ENCODE data around the gene TM9SF2.

The TM9SF2 gene

DNA sequence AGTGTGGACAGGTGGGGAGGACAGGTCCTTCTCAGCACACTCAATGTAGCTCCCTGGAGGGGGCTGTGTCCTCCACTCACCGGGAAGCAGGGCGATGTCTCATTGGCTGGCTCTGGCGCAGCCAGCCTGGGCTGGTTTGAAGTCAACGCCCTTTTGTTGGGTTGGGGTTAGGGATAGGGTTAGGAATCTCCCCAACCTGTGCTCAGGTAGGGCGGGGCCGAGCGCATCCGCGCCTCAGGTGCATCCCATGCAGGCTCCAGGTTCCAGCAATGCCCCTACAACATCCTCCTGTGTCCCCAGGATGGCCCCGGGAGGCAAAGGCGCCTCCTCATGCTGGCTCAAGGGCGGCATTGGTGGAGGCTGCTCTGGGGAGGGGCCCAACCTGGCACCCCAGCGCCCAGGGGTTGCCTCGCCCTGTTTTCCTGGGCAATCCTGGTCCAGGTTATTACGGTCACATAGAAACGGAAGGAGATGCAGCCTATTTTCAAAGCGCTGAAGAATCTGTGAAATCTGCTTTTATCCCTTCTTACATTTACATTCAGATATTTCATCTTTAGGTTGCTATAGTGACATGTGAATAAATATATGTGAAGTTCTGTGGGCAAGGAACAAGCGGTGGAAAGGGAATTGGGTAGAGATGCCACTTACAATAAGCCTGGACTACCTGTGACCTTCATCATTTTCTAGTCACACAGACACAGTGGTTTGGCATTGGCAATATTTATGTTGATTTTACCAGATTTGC lies 74.3 kb downstream of the TM9SF2 start:
- no peak for DNase-seq (ENCODE audit: low read depth in 4 of 4, low spot score in 1 of 4)

DNA sequence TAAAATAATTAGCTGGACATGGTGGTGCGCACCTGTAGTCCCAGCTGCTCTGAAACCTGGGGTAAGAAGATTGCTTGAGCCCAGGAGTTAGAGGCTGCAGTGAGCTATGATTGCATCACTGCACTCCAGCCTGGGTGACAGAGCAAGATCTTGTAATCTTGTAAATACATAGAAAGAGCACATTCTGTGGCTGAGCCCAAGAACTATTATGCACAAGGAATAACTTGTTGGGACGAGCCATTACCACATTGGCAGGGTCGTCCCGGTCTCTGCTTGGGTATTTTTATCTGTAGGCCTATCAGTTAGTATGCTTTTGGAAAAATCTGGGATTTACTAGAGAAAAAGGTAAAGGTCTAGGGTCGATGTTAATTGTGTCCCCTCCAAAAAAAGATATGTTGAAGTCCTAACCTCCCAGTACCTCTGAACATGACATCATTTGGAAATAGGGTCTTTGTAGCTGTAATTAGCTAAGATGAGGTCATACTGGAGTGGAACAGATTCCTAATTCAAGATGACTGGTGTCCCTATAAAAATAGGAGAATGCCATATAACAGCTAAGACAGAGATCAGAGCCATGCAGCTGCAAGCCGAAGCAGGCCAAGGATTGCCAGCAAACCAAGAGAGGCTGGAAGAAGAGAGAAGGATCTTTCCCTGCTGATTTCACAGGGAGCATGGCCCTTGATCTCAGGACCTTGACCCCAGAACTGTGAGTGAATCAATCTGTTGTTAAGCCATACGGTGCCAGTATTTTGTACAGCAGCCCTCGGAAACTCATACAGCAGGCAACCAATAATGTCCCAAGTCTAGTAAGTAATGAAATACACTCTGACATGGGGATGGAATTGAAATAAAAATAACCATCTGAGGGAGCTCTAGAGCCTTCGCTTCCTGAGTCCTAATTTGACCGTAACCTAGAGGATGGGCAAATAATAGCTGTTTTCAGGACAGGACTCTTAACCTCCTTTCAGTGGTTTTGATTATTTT lies 77.0 kb downstream of the TM9SF2 start:
- DNase-seq (ENCODE audit: low read depth in 4 of 4, low spot score in 1 of 4): no peak

DNA sequence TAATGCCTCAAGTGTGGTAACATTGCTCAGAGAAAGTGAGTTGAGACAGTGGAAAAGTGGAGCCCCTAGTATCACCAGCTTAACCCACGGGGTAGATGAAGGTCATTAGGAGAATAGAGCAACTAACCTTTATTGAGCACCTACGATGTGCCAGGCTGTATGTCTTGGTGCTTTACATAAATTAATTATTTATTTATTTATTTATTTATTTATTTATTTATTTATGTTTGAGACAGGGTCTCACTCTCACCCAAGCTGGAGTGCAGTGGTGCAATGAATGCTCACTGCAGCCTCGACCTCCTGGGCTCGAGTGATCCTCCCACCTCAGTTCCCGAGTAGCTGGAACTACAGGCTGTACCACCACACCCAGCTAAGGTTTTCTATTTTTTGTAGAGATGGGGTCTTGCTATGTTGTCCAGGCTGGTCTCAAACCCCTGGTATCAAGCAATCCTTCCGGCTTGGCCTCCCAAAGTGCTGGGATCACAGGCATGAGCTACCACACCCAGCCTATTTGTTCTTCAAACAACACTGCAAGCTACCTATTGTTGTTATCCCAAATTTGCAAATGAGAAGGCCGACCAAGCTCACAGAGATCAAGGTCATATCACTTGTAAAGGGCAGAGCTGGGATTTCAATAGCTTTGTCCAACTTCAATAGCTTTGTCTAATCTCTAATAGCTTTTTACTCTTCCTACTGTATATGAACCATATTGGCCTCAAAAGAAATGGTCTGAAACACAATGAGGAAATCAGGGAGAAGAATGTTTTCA lies 79.4 kb downstream of the TM9SF2 start:
- DNase-seq (ENCODE audit: low read depth in 4 of 4, low spot score in 1 of 4): no peak

DNA sequence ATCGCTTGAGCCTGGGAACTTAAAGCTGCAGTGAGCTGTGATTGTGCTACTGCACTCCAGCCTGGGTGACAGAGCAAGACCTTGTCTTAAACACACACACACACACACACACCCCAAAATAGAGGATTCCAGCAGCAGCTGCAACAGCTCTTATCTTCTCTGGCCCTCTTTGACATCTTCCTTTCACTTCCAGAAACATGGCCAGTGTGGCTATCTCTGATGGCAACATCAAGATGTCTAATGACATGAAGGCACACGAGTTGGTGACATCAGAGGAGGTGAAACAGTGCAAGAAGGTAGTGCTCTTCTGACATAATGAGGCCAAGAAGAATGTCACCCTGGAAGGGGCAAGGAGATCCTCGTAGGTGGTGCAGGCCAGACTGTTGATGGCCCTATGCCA lies 81.2 kb downstream of the TM9SF2 start:
- DNase-seq (ENCODE audit: low read depth in 4 of 4, low spot score in 1 of 4): no peak

DNA sequence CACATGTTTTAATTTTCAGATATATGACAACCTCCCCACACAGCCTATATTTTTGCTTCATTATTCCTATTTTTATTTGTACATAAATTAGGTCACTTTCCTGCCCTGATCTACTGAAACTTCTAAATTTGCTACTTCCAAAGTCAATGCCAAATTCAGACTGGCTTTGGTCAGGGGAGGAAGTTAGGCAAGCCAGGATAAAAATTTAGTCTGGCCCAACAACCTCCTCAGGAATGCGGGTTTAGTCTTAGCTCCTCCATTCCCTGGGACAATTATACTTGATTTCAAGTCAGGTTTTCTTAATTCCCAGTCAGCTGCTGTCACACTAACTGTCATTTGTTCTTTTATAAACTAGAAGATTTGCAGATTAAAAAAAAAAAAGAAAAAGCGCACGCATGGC lies 84.3 kb downstream of the TM9SF2 start:
- DNase-seq (ENCODE audit: low read depth in 4 of 4, low spot score in 1 of 4): no peak

DNA sequence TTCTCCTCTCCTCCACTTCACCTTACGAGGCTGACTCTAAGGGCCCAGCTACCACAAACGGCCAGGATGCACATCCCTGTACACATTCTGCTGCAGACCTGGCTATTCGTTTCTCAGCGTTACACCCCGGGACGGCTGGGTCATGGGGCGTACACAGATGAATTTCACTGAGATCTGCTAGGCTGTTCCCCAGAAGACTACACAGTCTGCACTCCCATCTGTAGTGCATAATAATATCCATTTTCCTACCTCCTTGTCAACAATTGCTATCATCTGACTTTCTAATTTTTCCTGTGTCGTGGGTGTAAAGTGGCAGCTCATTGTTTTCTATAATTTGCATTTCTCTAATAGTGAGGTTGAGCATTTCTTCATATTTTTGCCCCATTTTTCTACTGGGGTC lies 85.7 kb downstream of the TM9SF2 start:
- no peak for DNase-seq (ENCODE audit: low read depth in 4 of 4, low spot score in 1 of 4)

DNA sequence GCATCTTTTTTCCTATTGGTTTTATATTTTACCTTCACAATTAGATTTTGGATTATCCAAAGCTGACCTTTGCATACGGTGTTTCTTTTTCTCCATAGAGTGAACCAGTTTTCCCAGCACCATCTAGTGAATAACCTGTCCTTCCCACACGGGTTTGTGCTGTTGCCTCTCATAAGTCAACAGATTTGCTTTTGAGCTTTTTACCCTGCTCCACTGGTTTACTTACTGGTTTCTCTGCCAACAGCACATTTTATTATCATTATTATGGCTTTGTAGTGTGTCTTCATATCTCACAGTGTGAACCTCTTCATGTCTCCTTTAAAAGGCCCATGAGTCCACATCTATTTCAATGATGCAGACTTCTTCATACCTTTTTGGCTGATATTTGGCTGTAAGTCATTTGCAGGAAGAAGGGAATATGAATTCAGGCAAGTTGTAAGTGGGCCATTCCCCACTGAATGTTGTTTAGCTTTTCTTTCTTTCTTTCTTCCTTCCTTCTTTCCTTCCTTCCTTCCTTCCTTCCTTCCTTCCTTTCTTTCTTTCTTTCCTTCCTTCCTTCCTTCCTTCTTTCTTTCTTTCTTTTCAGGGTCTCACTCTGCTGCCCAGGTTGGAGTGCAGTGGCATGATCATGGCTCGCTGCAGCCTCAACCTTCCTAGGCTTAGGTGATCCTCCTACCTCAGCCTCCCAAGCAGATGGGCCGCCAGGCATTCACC lies 86.8 kb downstream of the TM9SF2 start:
- DNase-seq (ENCODE audit: low read depth in 4 of 4, low spot score in 1 of 4): no peak

DNA sequence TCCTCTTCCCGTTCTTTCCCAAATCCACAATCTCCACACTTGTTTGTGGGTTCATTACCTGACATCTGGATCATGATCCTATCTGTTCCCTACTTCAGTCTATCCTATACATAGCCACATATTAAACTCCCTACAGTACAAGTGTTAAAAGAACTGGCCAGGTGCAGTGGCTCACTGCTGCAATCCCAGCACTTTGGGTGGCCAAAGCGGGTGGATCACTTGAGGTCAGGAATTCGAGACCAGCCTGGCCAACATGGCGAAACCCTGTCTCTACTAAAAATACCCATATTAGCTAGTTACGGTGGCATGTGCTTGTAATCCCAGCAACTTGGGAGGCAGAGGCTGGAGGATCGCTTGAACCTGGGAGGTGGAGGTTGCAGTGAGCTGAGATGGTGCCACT lies 88.3 kb downstream of the TM9SF2 start:
- DNase-seq (ENCODE audit: low read depth in 4 of 4, low spot score in 1 of 4): no peak

DNA sequence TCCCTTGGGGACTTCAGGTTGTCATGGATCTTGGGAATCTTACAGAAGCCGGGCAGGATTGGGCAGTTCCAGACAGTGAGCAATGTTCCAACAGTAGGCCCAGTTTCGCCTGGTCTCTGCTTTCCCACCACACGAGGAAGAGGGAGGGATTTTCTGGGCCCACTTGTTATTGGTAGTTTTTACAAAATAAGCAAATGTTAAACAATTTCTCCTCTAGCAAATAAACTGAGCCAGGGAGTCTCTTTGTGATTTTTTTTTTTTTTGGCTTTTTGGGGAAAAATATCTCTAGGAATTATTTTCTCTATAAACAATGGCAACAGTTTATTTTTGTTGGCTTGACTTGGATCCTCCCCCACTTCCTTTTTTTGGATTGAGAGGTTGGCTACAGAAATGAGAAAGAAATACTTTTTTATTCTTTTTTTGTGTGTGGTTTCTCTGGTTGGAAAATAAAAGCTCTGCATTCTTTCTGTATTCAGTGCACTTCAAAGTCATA lies 89.3 kb downstream of the TM9SF2 start:
- DNase-seq (ENCODE audit: low read depth in 4 of 4, low spot score in 1 of 4): no peak

DNA sequence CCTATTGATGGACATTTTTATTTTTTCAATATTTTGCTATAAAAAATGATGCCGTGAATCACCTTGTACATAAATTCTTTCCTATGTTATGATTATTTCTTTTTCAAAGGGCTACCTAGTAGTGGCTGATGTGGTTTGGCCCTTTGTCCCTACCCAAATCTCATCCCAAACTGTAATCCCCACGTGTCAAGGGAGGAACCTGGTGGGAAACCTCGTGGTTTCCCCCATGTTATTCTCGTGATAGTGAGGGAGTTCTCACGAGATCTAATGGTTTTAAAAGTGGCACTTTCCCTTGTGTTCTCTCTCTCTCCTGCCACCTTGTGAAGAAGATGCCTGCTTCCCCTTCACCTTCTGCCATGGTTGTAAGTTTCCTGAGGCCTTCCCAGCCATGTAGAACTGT lies 94.9 kb downstream of the TM9SF2 start:
- DNase-seq (ENCODE audit: low read depth in 4 of 4, low spot score in 1 of 4): no peak

DNA sequence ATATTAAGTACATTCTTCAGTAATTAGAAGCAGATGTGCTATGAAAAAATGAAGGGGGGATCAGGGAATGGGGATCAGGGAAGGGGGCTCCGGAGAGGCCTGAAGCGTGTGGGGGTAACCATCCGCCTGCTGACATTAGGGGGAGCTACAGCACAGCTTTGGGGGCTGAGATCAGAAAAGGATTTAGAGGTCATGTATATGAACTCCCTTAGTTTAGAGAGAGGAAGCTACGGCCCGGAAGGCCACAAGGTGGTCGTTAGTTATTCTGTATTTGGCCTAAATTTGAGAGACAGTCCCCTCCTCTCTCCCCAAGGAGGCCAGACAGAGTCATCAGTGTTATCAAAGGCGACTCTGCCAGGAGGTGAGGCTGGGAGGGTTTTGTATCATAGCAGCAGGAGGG lies 99.0 kb downstream of the TM9SF2 start:
- DNase-seq (ENCODE audit: low read depth in 4 of 4, low spot score in 1 of 4): no peak

DNA sequence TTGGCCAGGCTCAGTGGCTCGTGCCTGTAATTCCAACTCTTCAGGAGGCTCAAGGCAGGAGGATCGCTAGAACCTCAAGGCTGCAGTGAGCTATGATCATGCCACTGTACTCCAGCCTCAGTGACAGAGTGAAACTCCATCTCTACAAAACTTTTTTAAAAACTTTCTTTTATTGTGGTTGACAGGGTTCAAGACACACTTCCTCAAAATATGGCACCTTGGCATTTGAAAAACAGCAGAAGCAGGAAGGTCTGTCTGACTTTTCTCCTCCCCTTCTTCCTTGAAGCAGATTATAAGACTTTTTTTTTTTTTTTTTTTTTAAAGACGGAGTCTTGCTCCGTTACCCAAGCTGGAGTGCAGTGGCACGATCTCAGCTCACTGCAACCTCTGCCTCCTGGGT lies 100.3 kb downstream of the TM9SF2 start:
- no peak for DNase-seq (ENCODE audit: low read depth in 4 of 4, low spot score in 1 of 4)

DNA sequence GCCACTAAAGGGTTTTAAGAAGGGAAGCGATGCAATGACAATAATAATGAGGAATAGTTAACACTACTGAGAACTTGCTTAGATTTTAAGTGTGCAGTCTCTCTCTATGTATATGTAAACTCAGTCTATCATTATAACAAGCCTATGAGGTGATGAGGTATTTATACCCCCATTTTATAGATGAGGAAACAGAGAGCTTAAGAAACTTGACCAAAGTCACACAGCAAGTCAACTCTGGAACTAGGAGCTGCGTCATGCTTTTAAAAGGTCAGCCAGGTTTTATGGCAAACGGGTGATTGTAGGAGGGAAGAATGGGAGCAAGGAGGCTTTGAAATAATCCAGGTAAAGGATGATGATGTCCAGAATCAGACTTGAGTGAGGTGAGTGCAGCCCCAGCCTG lies 103.4 kb downstream of the TM9SF2 start:
- no peak for DNase-seq (ENCODE audit: low read depth in 4 of 4, low spot score in 1 of 4)

DNA sequence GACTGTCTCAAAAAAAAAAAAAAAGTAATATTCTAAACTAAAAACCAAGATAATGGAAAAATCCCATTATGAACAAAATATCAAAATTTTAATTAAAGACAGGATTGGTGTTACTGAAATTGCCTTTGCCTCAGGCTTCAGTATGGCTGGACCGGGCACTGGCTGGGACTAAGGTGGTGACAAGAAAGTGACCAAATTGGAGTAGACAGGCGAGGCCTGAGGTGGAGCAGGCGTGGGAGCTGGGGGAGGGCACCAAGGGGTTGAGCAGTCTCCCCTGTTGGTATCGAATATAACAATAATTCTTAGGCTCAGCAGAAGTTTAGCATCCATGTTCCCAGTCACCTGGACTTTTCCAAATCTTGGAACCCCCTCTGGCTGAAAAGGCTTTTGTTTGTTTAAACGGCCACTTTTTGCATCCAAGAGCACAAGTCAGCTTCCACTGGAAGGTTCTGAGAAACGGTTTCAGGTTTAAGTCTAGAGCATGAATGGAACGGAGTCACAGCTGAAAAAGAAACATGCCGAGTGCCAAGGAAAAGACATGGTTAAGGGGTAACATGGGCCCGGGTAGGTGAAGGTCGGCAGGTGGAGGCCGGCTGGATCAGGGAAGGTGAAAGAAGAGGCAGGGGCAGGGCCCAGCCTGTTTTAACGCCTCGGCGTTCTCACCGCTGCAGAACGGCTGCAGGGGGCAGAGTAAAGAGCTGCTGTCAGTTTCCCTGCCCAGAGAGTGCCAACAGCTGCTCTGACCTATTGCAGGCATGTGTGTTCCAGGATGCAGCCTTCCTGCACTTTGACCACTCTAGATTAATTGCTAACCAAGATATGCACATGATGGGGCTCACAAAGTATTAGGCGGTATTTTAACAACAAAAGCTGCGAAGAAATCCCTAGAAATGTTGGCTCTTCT lies 104.4 kb downstream of the TM9SF2 start:
- peak; percentile 10 to 24 (median 16) for DNase-seq (ENCODE audit: low read depth in 4 of 4, low spot score in 1 of 4)

DNA sequence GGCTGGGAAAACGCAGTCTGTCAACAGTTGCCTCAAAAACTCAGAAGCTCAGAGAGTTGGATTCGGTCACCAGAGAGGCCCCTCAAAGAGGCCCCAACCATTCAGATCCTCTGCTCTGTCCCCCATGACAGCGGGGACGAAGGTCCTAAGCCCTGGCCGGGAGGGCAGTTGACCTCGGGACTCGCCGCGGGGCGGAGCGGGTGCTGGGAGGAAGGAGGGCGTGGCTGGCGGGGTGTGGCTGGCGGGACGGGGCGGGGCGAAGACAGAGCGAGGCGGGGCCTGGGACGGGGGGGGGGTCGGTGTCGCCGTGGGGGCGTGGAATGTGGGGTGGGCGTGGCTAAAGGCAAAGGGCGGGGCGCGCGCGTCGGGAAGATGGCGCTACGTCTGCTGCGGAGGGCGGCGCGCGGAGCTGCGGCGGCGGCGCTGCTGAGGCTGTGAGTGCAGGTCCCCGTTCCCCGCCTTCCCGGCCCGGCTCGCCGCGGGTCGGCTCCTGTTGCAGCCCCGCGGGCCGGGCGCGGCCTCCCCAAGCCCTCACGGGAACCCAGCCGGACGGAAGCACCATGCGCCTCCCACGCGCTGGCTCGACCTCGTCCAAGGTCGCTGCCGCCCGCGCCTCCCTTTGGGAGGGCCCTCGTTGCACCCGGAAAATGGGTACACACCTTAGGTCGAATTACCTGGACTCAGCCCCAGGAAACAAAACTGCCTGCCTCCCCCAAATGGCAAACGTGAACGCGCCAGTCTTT lies 105.2 kb downstream of the TM9SF2 start, which contains the start of gene CLYBL:
TSS of gene CLYBL (plus strand) at position 367 of the 743 bp plus-strand sequence.
- peak; percentile 84 to 97 (median 86) for DNase-seq (ENCODE audit: low read depth in 4 of 4, low spot score in 1 of 4)

DNA sequence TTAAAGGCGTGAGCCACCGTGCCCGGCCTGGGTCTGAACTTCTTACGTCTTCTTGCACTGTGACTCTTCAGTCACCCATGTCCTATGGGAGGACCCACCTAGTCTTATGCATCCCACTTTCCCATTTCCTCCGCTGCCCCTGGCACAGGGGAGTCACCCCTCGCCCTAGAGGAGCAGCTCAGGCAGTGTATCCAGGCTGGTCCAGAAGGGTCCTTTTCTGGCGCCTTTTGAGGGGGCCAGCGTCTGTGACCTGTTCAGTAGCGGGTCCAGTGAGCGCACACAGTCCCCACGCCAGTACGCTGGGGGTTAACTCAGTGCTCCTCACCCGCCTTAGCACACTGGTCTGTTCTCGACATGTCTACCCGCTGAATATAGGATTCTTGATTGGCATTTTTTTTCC lies 107.1 kb downstream of the TM9SF2 start:
- DNase-seq (ENCODE audit: low read depth in 4 of 4, low spot score in 1 of 4): no peak

DNA sequence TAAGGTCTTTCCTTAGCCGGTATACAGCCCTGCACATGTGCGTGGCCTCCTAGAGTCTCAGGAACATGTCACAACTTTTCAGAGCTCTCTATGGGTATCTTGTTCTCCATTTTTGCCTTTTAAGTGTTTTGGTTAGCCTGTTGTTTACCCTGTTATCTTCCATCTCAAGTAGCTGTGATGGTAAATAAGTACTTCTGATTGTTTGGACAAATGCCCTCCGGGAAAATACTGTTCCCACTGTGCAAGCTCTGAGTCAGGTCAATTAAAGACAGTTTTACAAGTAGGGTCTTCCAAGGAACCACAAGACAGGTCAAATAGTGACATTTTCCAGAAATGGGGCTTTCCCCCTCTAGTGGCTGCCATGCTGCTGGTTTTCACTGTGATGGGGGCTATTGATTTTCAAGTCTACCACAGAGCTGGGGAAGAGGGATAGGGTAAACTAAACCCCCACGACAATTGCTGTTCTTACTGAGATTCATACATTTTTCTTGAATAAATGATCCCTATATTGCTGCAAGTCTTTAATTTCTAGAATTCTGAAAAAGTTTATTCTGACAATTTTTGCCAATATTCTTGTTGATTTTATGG lies 109.5 kb downstream of the TM9SF2 start:
- no peak for DNase-seq (ENCODE audit: low read depth in 4 of 4, low spot score in 1 of 4)
